A673 (cell line): ENCODE results near the gene ARHGAP24.

Experiments
- CTCF ChIP-seq: fragments of 300-800, 200-600 bp; sonication (generic); conservative IDR thresholded peaks from 2 replicates; pipeline ENCODE4 v1.5.1; 2017; ENCODE audit warnings: low read depth, mild to moderate bottlenecking, antibody characterized with exemption, low read length, moderate library complexity, mixed read lengths
- EZH2 ChIP-seq: fragments of 200-600 bp; sonication (generic); IDR thresholded peaks from 2 replicates; pipeline ENCODE4 v1.6.1; 2017; ENCODE audit warnings: borderline replicate concordance, low read depth, mild to moderate bottlenecking, mixed read lengths, antibody characterized with exemption, low read length; ENCODE audit not compliant: poor library complexity, severe bottlenecking

- TF ChIP-seq CTCF, result no peak
- no peak for TF ChIP-seq EZH2
These were observed 242.9 kb downstream of the ARHGAP24 start for GRCh38 chr4:85717847-85718246.
